Neural progenitor cell (in vitro differentiated cells): ENCODE results near the gene LUC7L3. TPM values are rescaled to one million over a fixed set of nuclear protein-coding genes. Genes with fewer than 3 reads are reported as not detected.

ENCODE experiments used
- DNase-seq: peaks from one replicate; pipeline ENCODE4 v3.0.0-alpha.2; 2016; ENCODE audit warnings: low spot score
- H2AFZ ChIP-seq: fragments of 200-600 bp; sonication (generic); replicated peaks from 2 replicates; pipeline ENCODE4 v1.6.1; 2016; ENCODE audit warnings: antibody characterized with exemption
- H3F3A ChIP-seq: fragments of 200-600 bp; sonication (generic); 2 replicates; pipeline ENCODE4 v1.6.1; 2016; ENCODE audit warnings: antibody characterized with exemption, low read depth
- H3K27ac ChIP-seq: fragments of 200-600 bp; sonication (generic); 2 replicates; pipeline ENCODE4 v1.5.1; 2016; ENCODE audit warnings: mild to moderate bottlenecking
- H3K27me3 ChIP-seq: fragments of 200-600 bp; sonication (generic); 2 replicates; pipeline ENCODE4 v1.6.1; 2016; ENCODE audit warnings: mild to moderate bottlenecking, moderate library complexity
- H3K36me3 ChIP-seq: fragments of 200-600 bp; sonication (generic); 2 replicates; pipeline ENCODE4 v1.5.1; 2016
- H3K4me1 ChIP-seq: fragments of 200-600 bp; sonication (generic); 2 replicates; pipeline ENCODE4 v1.6.1; 2016; ENCODE audit warnings: mixed run types
- H3K4me2 ChIP-seq: fragments of 200-600 bp; sonication (generic); 2 replicates; pipeline ENCODE4 v1.6.1; 2016
- H3K4me3 ChIP-seq: fragments of 200-600 bp; sonication (generic); 2 replicates; pipeline ENCODE4 v1.5.1; 2016
- H3K79me2 ChIP-seq: fragments of 200-600 bp; sonication (generic); 2 replicates; pipeline ENCODE4 v1.6.1; 2016; ENCODE audit warnings: low read depth
- H3K9ac ChIP-seq: fragments of 200-600 bp; sonication (generic); 2 replicates; pipeline ENCODE4 v1.6.1; 2016
- H3K9me3 ChIP-seq: fragments of 200-600 bp; sonication (generic); 2 replicates; pipeline ENCODE4 v1.5.1; 2016; ENCODE audit warnings: low read depth
- H4K20me1 ChIP-seq: fragments of 200-600 bp; sonication (generic); 2 replicates; pipeline ENCODE4 v1.6.1; 2016; ENCODE audit warnings: low read depth
- H3K27ac Mint-ChIP-seq: 3 replicates; pipeline ENCODE4 v1.8.0; 2021; ENCODE audit warnings: mixed read lengths
- H3K27me3 Mint-ChIP-seq: 2 replicates; pipeline ENCODE4 v1.8.0; 2022; ENCODE audit warnings: low read depth, mild to moderate bottlenecking, inconsistent platforms, moderate library complexity, mixed read lengths; ENCODE audit not compliant: insufficient read depth
- H3K36me3 Mint-ChIP-seq: 3 replicates; pipeline ENCODE4 v1.8.0; 2021; ENCODE audit warnings: mixed read lengths
- H3K4me1 Mint-ChIP-seq: 3 replicates; pipeline ENCODE4 v1.8.0; 2021; ENCODE audit warnings: mixed read lengths
- H3K4me3 Mint-ChIP-seq: 3 replicates; pipeline ENCODE4 v1.8.0; 2021; ENCODE audit warnings: mild to moderate bottlenecking, moderate library complexity, mixed read lengths
- H3K9me3 Mint-ChIP-seq: 3 replicates; pipeline ENCODE4 v1.8.0; 2020; ENCODE audit warnings: mixed read lengths
- CTCF ChIP-seq: fragments of 200-600 bp; sonication (generic); IDR thresholded peaks from 2 replicates; pipeline ENCODE4 v1.5.1; 2017; ENCODE audit warnings: antibody characterized with exemption, mild to moderate bottlenecking
- EZH2 ChIP-seq: fragments of 200-600 bp; sonication (generic); IDR thresholded peaks from 2 replicates; pipeline ENCODE4 v1.6.1; 2017; ENCODE audit warnings: antibody characterized with exemption, mild to moderate bottlenecking, moderate library complexity
- EZH2phosphoT487 ChIP-seq: fragments of 200-600 bp; sonication (generic); IDR thresholded peaks from 2 replicates; pipeline ENCODE4 v1.6.1; 2017; ENCODE audit warnings: antibody characterized with exemption
- total RNA-seq: library from RNA; depleted of rRNA; stranded (reverse); fragments of >200 nt; gene quantifications from 2 replicates; pipeline ENCODE4 v1.2.3, GENCODE V29; 2015; ENCODE audit warnings: low replicate concordance

The LUC7L3 gene
- total RNA-seq, 1 donor from 2014 or later: 374 TPM

DNA sequence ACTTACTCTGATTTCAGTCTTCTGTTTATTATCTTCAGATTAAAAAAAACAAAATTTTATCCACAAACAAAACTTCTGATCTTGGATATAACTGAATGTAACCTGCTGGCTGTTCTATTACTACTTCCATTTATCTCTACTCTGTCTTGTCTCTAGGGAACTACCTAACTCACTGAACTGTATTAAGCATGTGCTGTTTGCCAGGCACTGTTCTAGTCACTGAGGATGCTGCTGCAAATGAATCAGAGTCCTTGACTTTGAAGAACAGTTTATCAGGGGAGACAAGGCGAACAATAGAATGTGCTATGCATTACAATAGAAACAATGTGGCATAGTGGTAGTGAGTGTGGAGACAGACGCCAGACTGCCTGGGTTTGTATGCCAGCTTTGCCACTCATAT, 9.4 kb upstream of the LUC7L3 start:
- H3K4me2 ChIP-seq: no peak overlapping the region
- no peak overlapping the region for H3K27ac ChIP-seq
- Mint-ChIP-seq H3K4me3 (no peak overlapping the region), H3K27me3 (peaks cover 2% of the 10 kb centered on the region), H3K9me3 (no peaks in the 10 kb centered on the region), H3K4me1 (peaks cover 25% of the 10 kb centered on the region), H3K27ac (no peak overlapping the region), H3K36me3 (peaks cover 2% of the 10 kb centered on the region)
- no peaks in the 10 kb centered on the region for H3K9me3 ChIP-seq
- DNase-seq: no peak
- no peaks in the 10 kb centered on the region for H3K36me3 ChIP-seq
- peaks cover 34% of the 10 kb centered on the region for H3K79me2 ChIP-seq
- H3K4me3 ChIP-seq: no peak overlapping the region
- H3K9ac ChIP-seq: no peak overlapping the region
- H3K27me3 ChIP-seq: no peaks in the 10 kb centered on the region
- no peak for TF ChIP-seq EZH2
- no peak for TF ChIP-seq CTCF
- no peak for TF ChIP-seq EZH2phosphoT487
- no peak overlapping the region for H2AFZ ChIP-seq
- peaks cover 16% of the 10 kb centered on the region for H3K4me1 ChIP-seq
- H4K20me1 ChIP-seq: no peaks in the 10 kb centered on the region
- H3F3A ChIP-seq: peaks cover 22% of the 10 kb centered on the region

GRCh38 chr17:50710650-50711049, 8.8 kb upstream of the LUC7L3 start:
- H3K4me2 ChIP-seq: no peak overlapping the region
- DNase-seq: no peak
- peaks cover 25% of the 10 kb centered on the region for H3K4me1 Mint-ChIP-seq

DNA sequence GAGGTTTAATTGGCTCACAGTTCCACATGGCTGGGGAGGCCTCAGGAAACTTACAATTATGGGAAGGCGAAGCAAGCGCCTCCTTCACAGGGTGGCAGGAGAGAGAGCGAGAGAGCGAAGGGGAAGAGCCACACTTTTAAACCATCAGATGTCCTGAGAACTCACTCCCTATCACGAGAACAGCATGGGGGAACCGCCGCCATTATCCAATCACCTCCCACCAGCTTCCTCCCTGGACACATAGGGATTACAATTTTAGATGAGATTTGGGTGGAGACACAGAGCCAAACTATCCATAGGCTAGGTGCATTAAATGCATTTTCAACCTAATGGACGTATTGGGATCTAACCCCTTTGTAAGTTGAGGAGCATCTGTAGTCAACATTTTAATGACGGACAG, 6.8 kb upstream of the LUC7L3 start:
- H3K9me3 ChIP-seq: no peaks in the 10 kb centered on the region
- TF ChIP-seq EZH2 (no peak), CTCF (no peak), EZH2phosphoT487 (no peak)
- Mint-ChIP-seq H3K4me3 (no peak overlapping the region), H3K4me1 (peaks cover 25% of the 10 kb centered on the region), H3K9me3 (no peaks in the 10 kb centered on the region), H3K27me3 (no peaks in the 10 kb centered on the region), H3K27ac (no peak overlapping the region), H3K36me3 (no peaks in the 10 kb centered on the region)
- H3K4me2 ChIP-seq: no peak overlapping the region
- no peaks in the 10 kb centered on the region for H3K36me3 ChIP-seq
- H3K9ac ChIP-seq: no peak overlapping the region
- peaks cover 10% of the 10 kb centered on the region for H3K79me2 ChIP-seq
- DNase-seq: no peak
- no peak overlapping the region for H3K27ac ChIP-seq
- peaks cover 15% of the 10 kb centered on the region for H3F3A ChIP-seq
- H4K20me1 ChIP-seq: no peaks in the 10 kb centered on the region
- H2AFZ ChIP-seq: peak overlapping the region; percentile 44
- H3K4me1 ChIP-seq: peaks cover 16% of the 10 kb centered on the region
- H3K27me3 ChIP-seq: no peaks in the 10 kb centered on the region
- H3K4me3 ChIP-seq: no peak overlapping the region

More at GRCh38 chr17:50710650-50711049, 8.8 kb upstream of the LUC7L3 start:
- Histone ChIP-seq H3K27me3 (no peaks in the 10 kb centered on the region), H2AFZ (no peak overlapping the region), H3K27ac (no peak overlapping the region), H3F3A (peaks cover 22% of the 10 kb centered on the region), H3K4me1 (peaks cover 16% of the 10 kb centered on the region), H3K79me2 (peaks cover 27% of the 10 kb centered on the region), H3K9ac (no peak overlapping the region), H4K20me1 (no peaks in the 10 kb centered on the region), H3K36me3 (no peaks in the 10 kb centered on the region), H3K4me3 (no peak overlapping the region), H3K9me3 (no peaks in the 10 kb centered on the region)
- Mint-ChIP-seq H3K4me3 (no peak overlapping the region), H3K27ac (peak overlapping the region; percentile 31), H3K36me3 (no peaks in the 10 kb centered on the region), H3K9me3 (no peaks in the 10 kb centered on the region), H3K27me3 (peaks cover 2% of the 10 kb centered on the region)
- TF ChIP-seq CTCF (no peak), EZH2phosphoT487 (no peak), EZH2 (no peak)
